Activated T-cell treated with anti-CD3 and anti-CD28 coated beads, Interleukin-2, amount 50 U/mL, for 72 hours (primary cell): ENCODE results near the gene HOATZ. TPM values are rescaled to one million over a fixed set of nuclear protein-coding genes. Genes with fewer than 3 reads are reported as not detected.

ENCODE experiments used
- ATAC-seq, 2 donors: fragments of 150-1000 bp; cut with Tn5 transposase; replicated peaks in 1 of 2; 2 replicates each; pipeline ENCODE4 v1.10.0; 2021; ENCODE audit warnings: moderate library complexity in 2 of 2, mild to moderate bottlenecking in 1 of 2
- DNase-seq, 2 donors: peaks; one replicate each; pipeline ENCODE4 v3.0.0; 2021 to 2022; ENCODE audit warnings: mixed read lengths in 1 of 2
- H3K27ac Mint-ChIP-seq: one replicate; pipeline ENCODE4 v1.8.0; 2022; ENCODE audit warnings: mild to moderate bottlenecking, moderate library complexity, mixed read lengths
- H3K27me3 Mint-ChIP-seq: one replicate; pipeline ENCODE4 v1.8.0; 2022; ENCODE audit warnings: low read depth, mixed read lengths
- H3K36me3 Mint-ChIP-seq, 2 donors: one replicate each; pipeline ENCODE4 v1.8.0; 2022; ENCODE audit warnings: mixed read lengths in 2 of 2, mild to moderate bottlenecking in 1 of 2; ENCODE audit not compliant: insufficient read depth in 2 of 2
- H3K4me1 Mint-ChIP-seq: one replicate; pipeline ENCODE4 v1.8.0; 2022; ENCODE audit warnings: low read depth, mixed read lengths
- H3K4me3 Mint-ChIP-seq, 2 donors: one replicate each; pipeline ENCODE4 v1.8.0; 2022; ENCODE audit warnings: mild to moderate bottlenecking in 2 of 2, mixed read lengths in 2 of 2, moderate library complexity in 2 of 2
- H3K9me3 Mint-ChIP-seq, 2 donors: one replicate each; pipeline ENCODE4 v1.8.0; 2022; ENCODE audit warnings: mixed read lengths in 2 of 2
- total RNA-seq, 2 donors: library from RNA; stranded (reverse); gene quantifications; one replicate each; pipeline ENCODE4 v1.2.3, GENCODE V29; 2022

HOATZ gene
- total RNA-seq, 2 donors from 2014 or later, result not detected

GRCh38 chr11:111561791-111562325 lies 47.3 kb downstream of the HOATZ start:
- no peak for DNase-seq
- Mint-ChIP-seq H3K4me3 (no peak overlapping the region), H3K27ac (no peak overlapping the region), H3K27me3 (no peaks in the 10 kb centered on the region), H3K4me1 (no peaks in the 10 kb centered on the region), H3K9me3 (peaks cover 0 to 3% of the 10 kb centered on the region in 2 donors), H3K36me3 (peaks cover 0 to 8% of the 10 kb centered on the region in 2 donors)
- no peak for ATAC-seq

DNA sequence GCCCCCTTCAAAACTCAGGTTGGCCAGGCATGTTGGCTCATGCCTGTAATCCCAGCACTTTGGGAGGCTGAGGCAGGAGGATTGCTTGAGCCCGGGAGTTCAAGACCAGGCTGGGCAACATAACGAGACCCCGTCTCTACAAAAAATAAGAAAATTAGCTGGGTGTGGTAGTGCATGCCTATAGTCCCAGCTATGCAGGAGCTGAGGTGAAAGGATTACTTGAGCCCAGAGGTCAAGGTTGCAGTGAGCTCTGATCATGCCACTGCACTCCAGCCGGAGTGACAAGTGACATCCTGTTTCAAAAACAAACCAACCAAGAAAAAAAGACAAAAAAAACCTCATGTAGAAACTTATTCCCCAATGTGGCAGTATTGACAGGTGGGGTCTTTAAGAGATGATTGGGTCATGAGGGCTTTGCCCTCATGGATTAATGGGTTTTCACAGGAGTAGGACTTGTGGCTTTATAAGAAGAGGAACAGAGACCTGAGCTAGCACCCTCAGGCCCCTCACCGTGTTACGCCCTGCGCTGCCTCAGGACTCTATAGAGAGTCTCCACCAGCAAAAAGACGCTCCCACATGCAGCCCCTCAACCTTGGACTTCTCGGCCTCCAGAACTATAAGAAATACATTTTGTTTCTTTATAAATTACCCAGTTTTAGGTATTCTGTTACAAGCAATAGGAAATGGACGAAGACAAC lies 48.3 kb downstream of the HOATZ start:
- Mint-ChIP-seq H3K4me3 (no peak overlapping the region), H3K9me3 (no peaks in the 10 kb centered on the region), H3K27me3 (no peaks in the 10 kb centered on the region), H3K36me3 (no peaks in the 10 kb centered on the region), H3K4me1 (no peaks in the 10 kb centered on the region), H3K27ac (no peak overlapping the region)
- no peak for ATAC-seq
- DNase-seq, result no peak

- Mint-ChIP-seq H3K4me1 (no peaks in the 10 kb centered on the region), H3K9me3 (no peaks in the 10 kb centered on the region), H3K27ac (peak overlapping the region; percentile 27), H3K27me3 (peaks cover 3% of the 10 kb centered on the region), H3K4me3 (no peak overlapping the region), H3K36me3 (no peaks in the 10 kb centered on the region)
- ATAC-seq, result peak in 1 of 2 donors; percentile 23
- DNase-seq, result peak; percentile 56 to 68
Measured at GRCh38 chr11:111565114-111565720, 50.6 kb downstream of the HOATZ start.

GRCh38 chr11:111566324-111566723 lies 51.7 kb downstream of the HOATZ start:
- no peaks in the 10 kb centered on the region for H3K36me3 Mint-ChIP-seq
- no peak for ATAC-seq
- DNase-seq, result no peak
- peaks cover 12% of the 10 kb centered on the region for H3K27me3 Mint-ChIP-seq
- no peaks in the 10 kb centered on the region for H3K4me1 Mint-ChIP-seq
- H3K9me3 Mint-ChIP-seq, result no peaks in the 10 kb centered on the region
- no peak overlapping the region for H3K4me3 Mint-ChIP-seq
- H3K27ac Mint-ChIP-seq, result no peak overlapping the region

DNA sequence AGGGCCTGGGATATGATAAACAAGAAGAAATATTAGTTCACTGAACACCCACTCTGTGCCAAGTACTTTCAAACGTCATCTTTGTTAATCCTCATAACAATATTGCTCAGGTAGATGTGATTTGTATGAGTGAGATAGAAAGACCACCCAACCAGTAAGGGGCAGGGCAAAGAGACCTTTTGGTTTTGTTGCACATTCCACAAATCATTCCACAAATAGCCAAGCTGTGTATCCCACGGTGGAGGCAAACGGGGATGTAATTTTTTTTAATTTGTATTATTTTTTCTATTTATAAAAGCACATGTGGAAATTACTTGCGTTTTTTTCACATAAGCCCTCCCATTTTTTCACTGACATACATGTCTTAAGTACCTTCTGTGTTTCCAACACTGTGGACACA lies 54.9 kb downstream of the HOATZ start:
- H3K4me3 Mint-ChIP-seq, result no peak overlapping the region
- H3K4me1 Mint-ChIP-seq, result no peaks in the 10 kb centered on the region
- no peaks in the 10 kb centered on the region for H3K36me3 Mint-ChIP-seq
- DNase-seq (no peak), ATAC-seq (no peak)
- H3K9me3 Mint-ChIP-seq, result no peaks in the 10 kb centered on the region
- peaks cover 23% of the 10 kb centered on the region for H3K27me3 Mint-ChIP-seq
- H3K27ac Mint-ChIP-seq, result no peak overlapping the region

DNA sequence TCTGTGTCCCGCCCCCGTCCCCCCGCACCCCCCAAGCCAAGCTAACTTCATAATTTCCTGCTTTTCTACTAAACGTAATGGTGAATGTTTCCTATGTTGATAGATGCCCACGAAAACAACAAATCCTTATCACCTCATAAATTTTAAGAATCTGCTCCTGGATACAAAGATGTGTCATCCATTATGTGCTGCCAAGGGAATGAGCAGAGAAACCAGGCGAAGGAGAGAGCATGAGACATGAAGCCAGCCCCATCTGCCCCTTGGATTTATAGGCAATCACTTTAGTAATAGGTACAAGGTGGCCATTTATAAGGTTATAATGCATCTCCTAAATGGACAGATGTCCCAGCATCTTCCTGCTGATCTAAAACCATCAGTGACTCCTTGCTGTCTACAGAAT lies 56.2 kb downstream of the HOATZ start:
- ATAC-seq, result no peak
- no peak overlapping the region for H3K4me3 Mint-ChIP-seq
- H3K4me1 Mint-ChIP-seq, result no peaks in the 10 kb centered on the region

DNA sequence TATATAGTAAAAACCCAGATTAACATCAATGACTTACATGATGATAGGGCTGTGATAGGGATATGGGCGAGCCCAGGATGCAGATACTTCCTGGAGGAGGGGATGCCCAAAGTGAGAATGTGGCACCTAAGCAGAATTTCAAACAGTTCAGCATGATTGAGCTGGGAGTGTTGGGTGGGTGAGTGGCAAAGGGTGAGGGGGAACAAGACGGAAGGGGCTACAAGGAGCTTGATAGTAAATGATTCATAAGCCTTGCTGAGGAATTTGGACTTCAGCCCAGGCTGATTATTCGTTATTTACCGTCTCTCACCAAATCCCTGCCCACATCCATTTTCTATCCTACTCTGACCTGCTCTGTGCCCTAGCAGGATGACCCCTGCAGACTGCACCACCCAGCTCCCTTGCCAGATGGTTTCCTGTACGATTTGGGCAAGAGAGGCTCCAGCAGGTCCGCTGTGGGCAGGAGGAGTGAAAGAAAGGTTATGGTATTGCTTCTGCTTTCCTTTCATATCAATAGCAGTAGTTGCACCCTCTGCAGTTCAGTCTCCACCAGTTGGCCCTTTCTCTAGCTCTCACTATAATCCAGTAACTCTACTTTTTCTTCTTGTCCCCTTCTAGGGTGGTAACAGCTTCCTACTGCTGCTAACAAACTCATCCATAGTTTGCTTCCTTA lies 57.4 kb downstream of the HOATZ start:
- Mint-ChIP-seq H3K9me3 (no peaks in the 10 kb centered on the region), H3K36me3 (no peaks in the 10 kb centered on the region), H3K4me3 (no peak overlapping the region), H3K27me3 (peaks cover 23% of the 10 kb centered on the region), H3K4me1 (no peaks in the 10 kb centered on the region), H3K27ac (no peak overlapping the region)
- ATAC-seq (no peak), DNase-seq (no peak)

More for the DNA sequence above, 56.2 kb downstream of the HOATZ start:
- no peaks in the 10 kb centered on the region for H3K36me3 Mint-ChIP-seq
- H3K9me3 Mint-ChIP-seq, result no peaks in the 10 kb centered on the region
- DNase-seq, result no peak
- H3K27ac Mint-ChIP-seq, result no peak overlapping the region
- peaks cover 23% of the 10 kb centered on the region for H3K27me3 Mint-ChIP-seq

DNA sequence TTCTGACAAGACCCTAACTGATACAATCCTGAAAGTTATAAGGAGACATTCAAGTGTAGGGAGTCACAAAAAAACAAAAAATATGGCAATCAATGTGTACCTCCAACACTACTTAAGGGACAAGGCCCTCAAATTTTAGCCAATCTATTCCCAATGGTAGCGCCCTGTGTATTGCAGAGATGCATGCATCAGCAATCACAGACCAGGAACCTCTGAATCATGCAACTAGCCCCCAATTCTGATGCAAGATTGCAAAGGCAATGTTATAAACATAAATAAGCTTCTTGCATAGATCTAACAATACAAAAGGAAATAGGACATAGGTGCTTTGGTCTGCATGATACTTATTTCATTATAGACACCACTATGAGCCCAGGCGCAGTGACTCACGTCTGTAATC lies 58.0 kb downstream of the HOATZ start:
- Mint-ChIP-seq H3K4me3 (no peak overlapping the region), H3K27me3 (peaks cover 23% of the 10 kb centered on the region), H3K36me3 (no peaks in the 10 kb centered on the region), H3K27ac (no peak overlapping the region), H3K9me3 (no peaks in the 10 kb centered on the region), H3K4me1 (no peaks in the 10 kb centered on the region)
- no peak for ATAC-seq
- DNase-seq, result no peak

- Mint-ChIP-seq H3K4me3 (no peak overlapping the region), H3K9me3 (no peaks in the 10 kb centered on the region), H3K27me3 (peaks cover 23% of the 10 kb centered on the region), H3K36me3 (no peaks in the 10 kb centered on the region), H3K27ac (no peak overlapping the region), H3K4me1 (peaks cover 6% of the 10 kb centered on the region)
- ATAC-seq (no peak), DNase-seq (no peak)
Measured at GRCh38 chr11:111573821-111574249, 59.3 kb downstream of the HOATZ start.

DNA sequence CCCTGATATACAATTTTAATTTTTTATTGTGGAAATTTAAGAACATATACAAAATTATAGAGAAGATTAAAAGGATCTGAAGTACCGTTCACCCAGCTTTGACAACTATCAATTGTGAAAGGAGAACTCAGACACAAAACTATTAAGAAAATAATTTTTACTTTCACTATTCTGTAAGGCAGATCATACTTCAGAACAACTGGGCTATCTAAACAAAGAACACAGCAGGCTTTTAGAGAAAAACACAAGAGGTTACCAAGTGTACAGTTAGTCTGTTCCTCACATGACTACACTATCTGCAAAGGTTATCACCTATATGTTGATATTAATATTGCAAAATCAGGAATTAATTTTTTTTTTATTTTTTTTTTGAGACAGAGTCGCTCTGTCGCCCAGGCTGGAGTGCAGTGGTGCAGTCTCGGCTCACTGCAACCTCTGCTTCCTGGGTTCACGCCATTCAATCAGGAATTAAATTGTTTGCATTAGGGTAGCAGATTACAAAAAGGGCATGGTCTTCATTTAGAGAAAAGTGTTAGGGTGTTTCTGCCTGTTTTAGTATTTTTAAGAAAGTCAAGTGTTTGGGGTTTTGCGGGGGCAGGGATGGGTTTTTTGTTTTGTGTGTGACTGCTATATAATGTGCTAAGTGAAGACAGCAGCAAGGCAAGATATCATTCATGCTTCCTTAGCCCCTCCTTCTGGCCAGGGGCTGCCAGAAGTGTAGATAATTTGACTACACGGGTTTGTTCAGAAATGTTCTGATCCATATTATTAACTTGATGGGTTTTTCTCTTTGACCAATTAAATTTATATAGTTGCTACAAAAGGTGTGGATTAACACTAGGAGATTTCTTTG lies 60.0 kb downstream of the HOATZ start:
- H3K27ac Mint-ChIP-seq, result no peak overlapping the region
- H3K4me3 Mint-ChIP-seq, result peak overlapping the region in 1 of 2 donors; percentile 42
- H3K9me3 Mint-ChIP-seq, result no peaks in the 10 kb centered on the region
- peak; percentile 52 to 58 for ATAC-seq
- H3K36me3 Mint-ChIP-seq, result no peaks in the 10 kb centered on the region
- H3K4me1 Mint-ChIP-seq, result peaks cover 6% of the 10 kb centered on the region
- DNase-seq, result no peak
- peaks cover 23% of the 10 kb centered on the region for H3K27me3 Mint-ChIP-seq

DNA sequence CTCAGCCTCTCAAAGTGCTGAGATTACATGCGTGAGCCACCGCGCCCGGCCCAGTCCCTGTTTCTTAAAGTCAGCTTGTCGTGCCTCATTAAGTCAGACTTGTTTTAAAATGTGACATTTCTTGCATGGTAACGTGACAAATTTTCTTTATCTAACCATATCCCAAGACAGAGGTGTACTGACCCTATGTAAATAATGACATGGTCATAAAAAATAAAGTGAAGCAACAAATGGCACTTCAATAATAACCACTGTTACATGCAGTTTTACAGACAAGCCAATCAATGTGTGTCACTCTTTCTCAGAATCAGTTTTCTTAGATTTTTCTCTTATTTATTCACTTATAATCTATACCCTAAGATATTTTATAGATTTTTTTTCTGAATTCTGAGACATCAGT lies 61.2 kb downstream of the HOATZ start:
- H3K36me3 Mint-ChIP-seq, result no peaks in the 10 kb centered on the region
- ATAC-seq, result no peak
- no peak overlapping the region for H3K27ac Mint-ChIP-seq
- DNase-seq, result no peak
- peaks cover 6% of the 10 kb centered on the region for H3K4me1 Mint-ChIP-seq
- H3K4me3 Mint-ChIP-seq, result no peak overlapping the region
- H3K27me3 Mint-ChIP-seq, result peaks cover 16% of the 10 kb centered on the region
- H3K9me3 Mint-ChIP-seq, result no peaks in the 10 kb centered on the region

GRCh38 chr11:111577821-111578220 lies 63.2 kb downstream of the HOATZ start:
- DNase-seq (no peak), ATAC-seq (no peak)
- Mint-ChIP-seq H3K4me3 (no peak overlapping the region), H3K27ac (no peak overlapping the region), H3K27me3 (peaks cover 7% of the 10 kb centered on the region), H3K4me1 (peaks cover 6% of the 10 kb centered on the region), H3K9me3 (no peaks in the 10 kb centered on the region), H3K36me3 (no peaks in the 10 kb centered on the region)

DNA sequence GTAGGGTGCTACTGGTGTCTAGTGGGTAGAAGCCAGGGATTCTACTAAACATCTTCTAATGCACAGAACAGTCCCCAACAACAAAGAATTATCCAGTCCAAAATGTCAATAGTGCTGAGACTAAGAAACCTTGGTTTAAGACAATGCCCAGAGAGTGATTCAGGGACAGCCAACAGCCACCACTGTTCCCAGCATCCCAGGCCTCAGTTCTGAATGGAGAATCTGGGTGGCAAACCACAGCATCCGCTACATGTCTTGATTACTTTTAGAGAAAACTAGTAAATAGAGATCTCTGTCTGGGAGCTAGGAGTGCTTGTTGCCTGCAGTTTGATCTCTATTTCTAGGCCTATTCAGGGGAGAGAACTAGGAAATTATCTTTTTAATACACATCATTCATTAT lies 66.8 kb downstream of the HOATZ start:
- H3K4me3 Mint-ChIP-seq, result no peak overlapping the region
- ATAC-seq (no peak), DNase-seq (no peak)
- no peaks in the 10 kb centered on the region for H3K36me3 Mint-ChIP-seq
- H3K4me1 Mint-ChIP-seq, result peaks cover 13% of the 10 kb centered on the region
- no peaks in the 10 kb centered on the region for H3K9me3 Mint-ChIP-seq
- H3K27me3 Mint-ChIP-seq, result peaks cover 10% of the 10 kb centered on the region
- H3K27ac Mint-ChIP-seq, result no peak overlapping the region
